GF-D8 (cell line): ENCODE data around the gene PPY.
"Not testable (repeated sequence)": the region's sequence is repeated elsewhere in the genome, so short reads cannot be mapped to it uniquely, and the experiment has no call there.

Source experiments
- DNase-seq: peaks from one replicate; lab custom pipeline; 2025; lab: John Stamatoyannopoulos, UW

The PPY gene

GRCh38 chr17:43962479-43962878 lies 20.2 kb upstream of the PPY start:
- DNase-seq, result no peak

GRCh38 chr17:43961954-43962353 lies 19.7 kb upstream of the PPY start:
- no peak for DNase-seq

GRCh38 chr17:43961292-43961691 lies 19.0 kb upstream of the PPY start:
- not testable (repeated sequence) for DNase-seq

GRCh38 chr17:43958748-43959352 lies 16.6 kb upstream of the PPY start:
- DNase-seq, result no peak

- DNase-seq, result no peak
Observed at GRCh38 chr17:43956222-43956621, 13.9 kb upstream of the PPY start.

GRCh38 chr17:43953746-43954145 lies 11.5 kb upstream of the PPY start, which contains the start of gene PYY:
PYY (minus strand) TSS chr17:43953940; CDS start chr17:43953483, 457 bp downstream.
- DNase-seq, result no peak

GRCh38 chr17:43952724-43953666 lies 10.7 kb upstream of the PPY start:
- DNase-seq, result no peak

- DNase-seq, result no peak
Observed at GRCh38 chr17:43952351-43952723, 10.1 kb upstream of the PPY start.

- DNase-seq, result no peak
Observed at GRCh38 chr17:43951750-43952149, 9.5 kb upstream of the PPY start.

GRCh38 chr17:43950554-43950953 lies 8.3 kb upstream of the PPY start:
- no peak for DNase-seq

- DNase-seq, result no peak
Observed at GRCh38 chr17:43949781-43950180, 7.5 kb upstream of the PPY start.

GRCh38 chr17:43946781-43947180 lies 4.5 kb upstream of the PPY start:
- DNase-seq, result no peak

GRCh38 chr17:43945074-43945829 lies 3.0 kb upstream of the PPY start:
- DNase-seq, result no peak

- DNase-seq, result no peak
Observed at GRCh38 chr17:43940630-43941029, 1.6 kb downstream of the PPY start.

GRCh38 chr17:43939886-43940285 lies 2.4 kb downstream of the PPY start:
- no peak for DNase-seq

GRCh38 chr17:43939452-43939851 lies 2.8 kb downstream of the PPY start:
- not testable (repeated sequence) for DNase-seq

- DNase-seq, result no peak
Observed at GRCh38 chr17:43938838-43939182, 3.5 kb downstream of the PPY start.

GRCh38 chr17:43936434-43936833 lies 5.8 kb downstream of the PPY start:
- no peak for DNase-seq

GRCh38 chr17:43935926-43936261 lies 6.4 kb downstream of the PPY start:
- no peak for DNase-seq

GRCh38 chr17:43935204-43935925 lies 6.9 kb downstream of the PPY start:
- DNase-seq, result no peak

- no peak for DNase-seq
Observed at GRCh38 chr17:43932923-43933322, 9.4 kb downstream of the PPY start.

- DNase-seq, result no peak
Observed at GRCh38 chr17:43932357-43932756, 9.9 kb downstream of the PPY start.
